ENCODE data around the gene CFAP157.

- TF ChIP-seq EZH2 (IDR thresholded peaks at IDR 0.05; ENCODE audit: borderline replicate concordance, low read length): no peak
- no peak for TF ChIP-seq CTCF (conservative IDR thresholded peaks at IDR 0.05 in 1 of 2, IDR thresholded peaks at IDR 0.05 in 1 of 2; ENCODE audit: extremely low read depth in 1 of 2, insufficient read depth in 1 of 2, low read depth in 1 of 2, low read length in 2 of 2)
These were observed 48.4 kb upstream of the CFAP157 start for GRCh38 chr9:127658428-127658827.
